GM18868 (cell line): ENCODE data around the gene LYRM7.
A peak's percentile ranks its signal among the peaks of the same experiment; 100 is the strongest.
"Not testable (repeated sequence)": the region's sequence is repeated elsewhere in the genome, so short reads cannot be mapped to it uniquely, and the experiment has no call there.

Experiments
- ATAC-seq: cut with Tn5 transposase; IDR thresholded peaks from one replicate; pipeline ENCODE4 v1.9.1; 2021; ENCODE audit warnings: mild to moderate bottlenecking, moderate library complexity; ENCODE audit not compliant: unreplicated experiment

The LYRM7 gene

GRCh38 chr5:131170540-131171275 lies at the start of gene LYRM7:
Gene LYRM7, plus strand, starts transcription at chr5:131170944. Its CDS starts 77 bp downstream, at chr5:131171021.
- peak; percentile 96 for ATAC-seq

GRCh38 chr5:131127244-131127643 lies 43.5 kb upstream of the LYRM7 start:
- ATAC-seq: not testable (repeated sequence)

GRCh38 chr5:131129306-131129705 lies 41.4 kb upstream of the LYRM7 start:
- no peak for ATAC-seq

- not testable (repeated sequence) for ATAC-seq
Measured at GRCh38 chr5:131133091-131133490, 37.7 kb upstream of the LYRM7 start.

GRCh38 chr5:131138406-131138805 lies 32.3 kb upstream of the LYRM7 start:
- ATAC-seq: not testable (repeated sequence)

GRCh38 chr5:131139321-131139720 lies 31.4 kb upstream of the LYRM7 start:
- no peak for ATAC-seq

- ATAC-seq: no peak
Measured at GRCh38 chr5:131142970-131143617, 27.6 kb upstream of the LYRM7 start.

- no peak for ATAC-seq
Measured at GRCh38 chr5:131147258-131147657, 23.5 kb upstream of the LYRM7 start.

GRCh38 chr5:131148835-131149234 lies 21.9 kb upstream of the LYRM7 start:
- ATAC-seq: no peak

GRCh38 chr5:131150408-131150807 lies 20.3 kb upstream of the LYRM7 start:
- no peak for ATAC-seq

- no peak for ATAC-seq
Measured at GRCh38 chr5:131151216-131151615, 19.5 kb upstream of the LYRM7 start.

GRCh38 chr5:131156385-131156784 lies 14.4 kb upstream of the LYRM7 start:
- no peak for ATAC-seq

- no peak for ATAC-seq
Measured at GRCh38 chr5:131156957-131157356, 13.8 kb upstream of the LYRM7 start.

GRCh38 chr5:131160134-131160533 lies 10.6 kb upstream of the LYRM7 start:
- no peak for ATAC-seq

GRCh38 chr5:131163276-131164119 lies 7.2 kb upstream of the LYRM7 start:
- no peak for ATAC-seq

- peak; percentile 63 for ATAC-seq
Measured at GRCh38 chr5:131164191-131165118, 6.3 kb upstream of the LYRM7 start.

GRCh38 chr5:131165119-131165727 lies 5.5 kb upstream of the LYRM7 start, which contains the start of gene HINT1:
Gene HINT1, minus strand, starts transcription at chr5:131165256. Its CDS starts 51 bp downstream, at chr5:131165205.
- ATAC-seq: peak; percentile 82

GRCh38 chr5:131167615-131168014 lies 3.1 kb upstream of the LYRM7 start:
- no peak for ATAC-seq

GRCh38 chr5:131169810-131170539 lies 769 bp upstream of the LYRM7 start:
- no peak for ATAC-seq
